HCT116 (cell line): ENCODE results near the gene SELL. TPM values are rescaled to one million over a fixed set of nuclear protein-coding genes. Genes with fewer than 3 reads are reported as not detected.

Source experiments
- ATAC-seq: fragments of 200-7000 bp; cut with Tn5 transposase; 2 replicates; pipeline ENCODE4 v1.9.1; 2020; ENCODE audit warnings: mild to moderate bottlenecking, moderate library complexity
- BruUV-seq: library from RNA; stranded (reverse); fragments of 400-500 nt; replicated peaks from 2 replicates; lab custom pipeline; 2021; lab: Mats Ljungman, UMichigan
- CTCF ChIA-PET: fragments of 300-600 bp; sonication (Branson Sonifier 250); formaldehyde crosslinking; loops from one replicate; lab custom pipeline; 2021; ENCODE audit warnings: antibody characterized with exemption; lab: Charles Lee
- POLR2A ChIA-PET: fragments of 300-600, 350-600 bp; sonication (Branson Sonifier 250); formaldehyde crosslinking; loops from one replicate; lab custom pipeline; 2021; ENCODE audit warnings: antibody characterized with exemption; lab: Charles Lee
- RAD21 ChIA-PET, 2 experiments: fragments of 300-600 bp; sonication (Branson Sonifier 250); formaldehyde crosslinking; loops; one replicate each; lab custom pipeline; 2023; ENCODE audit warnings: low total read pairs in 2 of 2; ENCODE audit not compliant: uncharacterized antibody in 2 of 2, unreplicated experiment in 2 of 2, low non-redundant PET in 1 of 2; lab: Charles Lee
- DNase-seq: peaks from one replicate; pipeline ENCODE4 v3.0.0-alpha.2; 2010; ENCODE audit warnings: low read depth, low spot score
- H2AFZ ChIP-seq: fragments of 200-600 bp; shearing (Covaris generic), sonication (generic); 2 replicates; pipeline ENCODE4 v1.6.1; 2017; ENCODE audit warnings: low read depth, mixed run types, mixed read lengths, antibody characterized with exemption, low read length; ENCODE audit not compliant: poor library complexity, severe bottlenecking
- H3K27ac ChIP-seq: 2 replicates; pipeline ENCODE4 v1.5.1; 2012; ENCODE audit warnings: low read depth, low read length
- H3K27me3 ChIP-seq: fragments of 200-600 bp; sonication (generic); 2 replicates; pipeline ENCODE4 v1.6.1; 2016; ENCODE audit warnings: mixed run types, low read length, mixed read lengths; ENCODE audit not compliant: insufficient read depth
- H3K36me3 ChIP-seq, 2 experiments: fragments of 200-500 bp in 1 of 2; fragments of 200-600 bp in 1 of 2; sonication (Bioruptor generic) in 1 of 2; sonication (generic) in 1 of 2; 2 replicates each; pipeline versions ENCODE4 v1.5.1 to v1.6.1; 2014 to 2016; ENCODE audit warnings: low read length in 2 of 2, inconsistent platforms in 1 of 2, mixed read lengths in 1 of 2, mixed run types in 1 of 2; ENCODE audit not compliant: insufficient read depth in 2 of 2, control insufficient read depth in 1 of 2
- H3K4me1 ChIP-seq, 2 experiments: fragments of 200-600 bp in 1 of 2; sonication (generic) in 1 of 2; 2 replicates each; pipeline versions ENCODE4 v1.5.1 to v1.6.1; 2012 to 2017; ENCODE audit warnings: low read length in 2 of 2, inconsistent platforms in 1 of 2, mild to moderate bottlenecking in 1 of 2, mixed read lengths in 1 of 2, mixed run types in 1 of 2, moderate library complexity in 1 of 2; ENCODE audit not compliant: insufficient read depth in 2 of 2, control insufficient read depth in 1 of 2
- H3K4me2 ChIP-seq: fragments of 200-600 bp; sonication (generic); 2 replicates; pipeline ENCODE4 v1.6.1; 2017; ENCODE audit warnings: mixed run types, low read length, mixed read lengths
- H3K4me3 ChIP-seq, 2 experiments: fragments of 200-600 bp in 1 of 2; sonication (generic) in 1 of 2; replicated peaks in 1 of 2; 2 replicates each; pipeline ENCODE4 v1.5.1; 2011 to 2016; ENCODE audit warnings: low read length in 2 of 2, control low read depth in 1 of 2, low read depth in 1 of 2, mild to moderate bottlenecking in 1 of 2, mixed read lengths in 1 of 2, mixed run types in 1 of 2
- H3K79me2 ChIP-seq: fragments of 200-600 bp; sonication (generic); 2 replicates; pipeline ENCODE4 v1.6.1; 2017; ENCODE audit warnings: mild to moderate bottlenecking, mixed run types, low read length, moderate library complexity, mixed read lengths; ENCODE audit not compliant: insufficient read depth
- H3K9ac ChIP-seq: fragments of 200-600 bp; sonication (generic); 2 replicates; pipeline ENCODE4 v1.6.1; 2016; ENCODE audit warnings: low read length, mixed read lengths
- H3K9me2 ChIP-seq: fragments of 200-600 bp; sonication (generic), shearing (Covaris generic); 2 replicates; pipeline ENCODE4 v1.6.1; 2017; ENCODE audit warnings: mixed run types, mild to moderate bottlenecking, moderate library complexity; ENCODE audit not compliant: insufficient read depth
- H3K9me3 ChIP-seq, 2 experiments: fragments of 200-500 bp in 1 of 2; fragments of 200-600 bp in 1 of 2; sonication (Bioruptor generic) in 1 of 2; sonication (generic) in 1 of 2; 2 replicates each; pipeline ENCODE4 v1.6.1; 2014 to 2017; ENCODE audit warnings: low read length in 2 of 2, mixed read lengths in 2 of 2, inconsistent platforms in 1 of 2, low read depth in 1 of 2, mild to moderate bottlenecking in 1 of 2, mixed run types in 1 of 2, moderate library complexity in 1 of 2; ENCODE audit not compliant: control insufficient read depth in 1 of 2, insufficient read depth in 1 of 2
- H4K20me1 ChIP-seq: fragments of 200-600 bp; sonication (generic), shearing (Covaris generic); 2 replicates; pipeline ENCODE4 v1.6.1; 2017; ENCODE audit warnings: mixed run types, mild to moderate bottlenecking, moderate library complexity; ENCODE audit not compliant: insufficient read depth
- ATF3 ChIP-seq: IDR thresholded peaks from 2 replicates; pipeline ENCODE4 v1.6.1; 2012
- CBX3 ChIP-seq: IDR thresholded peaks from 2 replicates; pipeline ENCODE4 v1.6.1; 2012; ENCODE audit warnings: low read depth
- CEBPB ChIP-seq: IDR thresholded peaks from 2 replicates; pipeline ENCODE4 v1.6.1; 2012; ENCODE audit warnings: low read depth
- CTCF ChIP-seq, 3 experiments: fragments of 200-600 bp in 1 of 3; sonication (generic) in 1 of 3; IDR thresholded peaks in 2 of 3; conservative IDR thresholded peaks in 1 of 3; 2 replicates each; pipeline ENCODE4 v1.5.1; 2012 to 2017; ENCODE audit warnings: low read depth in 2 of 3, low read length in 2 of 3, antibody characterized with exemption in 1 of 3, borderline replicate concordance in 1 of 3, control low read depth in 1 of 3, mild to moderate bottlenecking in 1 of 3, mixed read lengths in 1 of 3, mixed run types in 1 of 3, moderate library complexity in 1 of 3; ENCODE audit not compliant: insufficient read depth in 1 of 3
- ELF1 ChIP-seq: IDR thresholded peaks from 2 replicates; pipeline ENCODE4 v1.6.1; 2012; ENCODE audit warnings: low read depth, borderline replicate concordance
- EZH2 ChIP-seq: fragments of 200-600 bp; sonication (generic); IDR thresholded peaks from 2 replicates; pipeline ENCODE4 v1.6.1; 2017; ENCODE audit warnings: antibody characterized with exemption, mixed run types
- FOSL1 ChIP-seq: IDR thresholded peaks from 2 replicates; pipeline ENCODE4 v1.6.1; 2012; ENCODE audit warnings: low read depth
- MAX ChIP-seq: IDR thresholded peaks from 2 replicates; pipeline ENCODE4 v1.6.1; 2012
- POLR2A ChIP-seq: IDR thresholded peaks from 2 replicates; pipeline ENCODE4 v1.7.0; 2011; ENCODE audit warnings: borderline replicate concordance; ENCODE audit not compliant: insufficient read depth, insufficient read length; ENCODE audit errors: extremely low read depth
- POLR2AphosphoS5 ChIP-seq: IDR thresholded peaks from 2 replicates; pipeline ENCODE4 v1.6.1; 2011; ENCODE audit warnings: mild to moderate bottlenecking, low read depth, low read length, moderate library complexity
- RAD21 ChIP-seq: IDR thresholded peaks from 2 replicates; pipeline ENCODE4 v1.6.1; 2012; ENCODE audit warnings: low read depth, mild to moderate bottlenecking
- REST ChIP-seq: IDR thresholded peaks from 2 replicates; pipeline ENCODE4 v1.6.1; 2012; ENCODE audit warnings: low read depth
- SRF ChIP-seq: IDR thresholded peaks from 2 replicates; pipeline ENCODE4 v1.6.1; 2012; ENCODE audit warnings: low read depth
- TCF7L2 ChIP-seq: IDR thresholded peaks from 2 replicates; pipeline ENCODE4 v1.7.0; 2011; ENCODE audit warnings: borderline replicate concordance, inconsistent platforms; ENCODE audit not compliant: insufficient read depth, insufficient read length; ENCODE audit errors: extremely low read depth
- ZFX ChIP-seq: fragments of 450-650 bp; IDR thresholded peaks from 2 replicates; pipeline ENCODE4 v1.6.1; 2017
- ZNF274 ChIP-seq: fragments of 200-500 bp; sonication (Bioruptor generic); IDR thresholded peaks from 2 replicates; pipeline ENCODE4 v1.6.1; 2014; ENCODE audit warnings: mild to moderate bottlenecking, low read depth, low read length, inconsistent platforms
- intact Hi-C: fragments of 100-400 bp; cut with micrococcal nuclease; formaldehyde crosslinking; loops from 2 replicates; pipeline ENCODE4 v1.10.0; 2022
- total RNA-seq: library from RNA; stranded (reverse); gene quantifications from one replicate; pipeline ENCODE4 v1.2.1, GENCODE V29; 2021; ENCODE audit not compliant: unreplicated experiment

SELL gene
- total RNA-seq, 1 experiment from 2014 or later = 4.1 TPM

- RAD21 ChIA-PET = no interaction called here
- Histone ChIP-seq H4K20me1 (no peaks in the 10 kb centered on the region), H3K9ac (no peak overlapping the region), H3K4me1 (no peaks in the 10 kb centered on the region), H2AFZ (no peak overlapping the region), H3K4me2 (no peak overlapping the region), H3K79me2 (no peaks in the 10 kb centered on the region), H3K36me3 (no peaks in the 10 kb centered on the region), H3K9me3 (no peaks in the 10 kb centered on the region), H3K9me2 (no peaks in the 10 kb centered on the region), H3K27ac (no peak overlapping the region), H3K4me3 (no peak overlapping the region), H3K27me3 (no peaks in the 10 kb centered on the region)
- intact Hi-C loops = no loop called here
- TF ChIP-seq ZNF274 = no peak
- TF ChIP-seq SRF = no peak
- no peak for TF ChIP-seq MAX
- TF ChIP-seq CBX3 = no peak
- TF ChIP-seq TCF7L2 = no peak
- TF ChIP-seq ATF3 = no peak
- TF ChIP-seq ZFX = no peak
- TF ChIP-seq EZH2 = no peak
- no TSS peak for BruUV-seq
- POLR2A ChIA-PET = no interaction called here
- no peak for DNase-seq
- no peak for ATAC-seq
- CTCF ChIA-PET = no interaction called here
Observed at GRCh38 chr1:169750041-169750440, 38.6 kb upstream of the SELL start.

GRCh38 chr1:169746550-169746949 lies 35.1 kb upstream of the SELL start:
- Histone ChIP-seq H3K79me2 (no peaks in the 10 kb centered on the region), H2AFZ (no peak overlapping the region), H3K27me3 (no peaks in the 10 kb centered on the region), H3K4me3 (no peak overlapping the region), H3K9me3 (no peaks in the 10 kb centered on the region), H3K4me2 (no peak overlapping the region), H3K27ac (no peak overlapping the region), H4K20me1 (no peaks in the 10 kb centered on the region), H3K36me3 (no peaks in the 10 kb centered on the region), H3K4me1 (peaks cover 0 to 3% of the 10 kb centered on the region in 2 experiments; a peak in 1 of 4 replicates), H3K9me2 (no peaks in the 10 kb centered on the region), H3K9ac (no peak overlapping the region)
- ChIA-PET RAD21 (no interaction called here), POLR2A (no interaction called here), CTCF (no interaction called here)
- no peak for DNase-seq
- TF ChIP-seq CBX3 (no peak), SRF (no peak), POLR2A (no peak), ZFX (no peak), FOSL1 (no peak), RAD21 (no peak), ATF3 (no peak), CTCF (IDR thresholded peaks at IDR 0.05 in 2 of 3, conservative IDR thresholded peaks at IDR 0.05 in 1 of 3; ENCODE audit: borderline replicate concordance in 1 of 3, insufficient read depth in 1 of 3, low read depth in 2 of 3, low read length in 2 of 3) (no peak), CEBPB (no peak), ELF1 (no peak), REST (no peak), POLR2AphosphoS5 (no peak)
- BruUV-seq = no TSS peak
- intact Hi-C loops = no loop called here
- ATAC-seq = no peak
